GM06990 (cell line): ENCODE results near the gene CYTH4.

ENCODE experiments used
- DNase-seq: peaks from one replicate; pipeline ENCODE4 v3.0.0-alpha.2; 2011; ENCODE audit not compliant: insufficient read length; ENCODE audit errors: extremely low read depth
- H3K27me3 ChIP-seq: replicated peaks from 2 replicates; pipeline ENCODE4 v1.6.0; 2011; ENCODE audit warnings: low read length; ENCODE audit not compliant: control insufficient read depth, insufficient read depth
- H3K36me3 ChIP-seq: 2 replicates; pipeline ENCODE4 v1.5.1; 2011; ENCODE audit warnings: low read length; ENCODE audit not compliant: control insufficient read depth, insufficient read depth
- H3K4me3 ChIP-seq: replicated peaks from 2 replicates; pipeline ENCODE4 v1.5.1; 2011; ENCODE audit warnings: low read depth, mild to moderate bottlenecking, control low read depth, low read length
- TF ChIP-seq, protein P1 (sequence below): IDR thresholded peaks from 2 replicates; pipeline ENCODE4 v1.5.1; 2011; ENCODE audit warnings: low read length, control low read depth, mild to moderate bottlenecking, inconsistent platforms; ENCODE audit not compliant: insufficient read depth, poor library complexity, severe bottlenecking

Gene CYTH4

DNA sequence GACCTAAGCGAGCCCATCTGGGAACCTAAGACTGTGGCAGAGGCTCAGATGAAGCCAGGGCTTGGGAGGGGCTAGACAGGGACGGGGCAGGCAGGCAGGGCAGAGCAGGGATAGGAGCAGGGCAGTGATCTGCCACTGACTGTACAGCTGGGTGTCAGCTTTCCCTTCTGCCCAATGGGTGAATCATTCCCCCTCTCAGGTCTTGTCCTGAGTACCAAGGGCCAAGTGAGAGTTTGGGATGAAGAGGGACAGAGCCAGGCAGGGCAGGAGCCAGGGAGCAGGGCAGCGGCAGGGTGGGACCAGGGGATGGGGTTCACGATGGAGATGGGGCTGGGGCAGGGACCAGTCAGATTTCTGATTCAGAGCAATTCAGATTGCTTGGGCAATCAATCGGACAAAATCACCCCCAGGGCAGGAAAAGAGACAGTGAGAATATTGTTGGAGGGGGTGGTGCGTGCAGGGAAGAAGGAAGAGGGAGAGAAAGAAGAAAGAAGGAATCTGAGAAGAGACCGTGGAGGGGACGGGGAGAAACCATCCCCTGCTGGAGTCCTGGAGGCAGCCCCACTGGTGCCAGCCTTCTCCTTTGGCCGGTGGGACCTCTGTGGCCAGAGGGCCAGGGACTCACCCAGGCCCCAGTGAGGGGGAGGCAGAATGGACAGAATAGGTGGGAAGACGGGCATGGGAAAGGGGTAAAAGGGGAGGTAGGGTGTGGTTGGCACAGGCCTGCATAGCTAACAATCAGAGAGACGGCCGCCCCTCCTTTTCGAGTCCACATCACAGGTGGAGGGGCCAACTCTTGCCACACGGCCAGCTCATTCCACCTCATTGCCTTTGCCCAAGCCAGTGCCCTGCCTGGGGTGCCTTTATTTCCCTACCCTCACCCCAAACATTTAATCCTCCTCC lies 47.2 kb downstream of the CYTH4 start:
- H3K27me3 ChIP-seq = peaks cover 4% of the 10 kb centered on the region
- H3K4me3 ChIP-seq = no peak overlapping the region
- H3K36me3 ChIP-seq = no peaks in the 10 kb centered on the region
- no peak for DNase-seq
- TF ChIP-seq, protein P1, sequence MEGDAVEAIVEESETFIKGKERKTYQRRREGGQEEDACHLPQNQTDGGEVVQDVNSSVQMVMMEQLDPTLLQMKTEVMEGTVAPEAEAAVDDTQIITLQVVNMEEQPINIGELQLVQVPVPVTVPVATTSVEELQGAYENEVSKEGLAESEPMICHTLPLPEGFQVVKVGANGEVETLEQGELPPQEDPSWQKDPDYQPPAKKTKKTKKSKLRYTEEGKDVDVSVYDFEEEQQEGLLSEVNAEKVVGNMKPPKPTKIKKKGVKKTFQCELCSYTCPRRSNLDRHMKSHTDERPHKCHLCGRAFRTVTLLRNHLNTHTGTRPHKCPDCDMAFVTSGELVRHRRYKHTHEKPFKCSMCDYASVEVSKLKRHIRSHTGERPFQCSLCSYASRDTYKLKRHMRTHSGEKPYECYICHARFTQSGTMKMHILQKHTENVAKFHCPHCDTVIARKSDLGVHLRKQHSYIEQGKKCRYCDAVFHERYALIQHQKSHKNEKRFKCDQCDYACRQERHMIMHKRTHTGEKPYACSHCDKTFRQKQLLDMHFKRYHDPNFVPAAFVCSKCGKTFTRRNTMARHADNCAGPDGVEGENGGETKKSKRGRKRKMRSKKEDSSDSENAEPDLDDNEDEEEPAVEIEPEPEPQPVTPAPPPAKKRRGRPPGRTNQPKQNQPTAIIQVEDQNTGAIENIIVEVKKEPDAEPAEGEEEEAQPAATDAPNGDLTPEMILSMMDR = no peak

DNA sequence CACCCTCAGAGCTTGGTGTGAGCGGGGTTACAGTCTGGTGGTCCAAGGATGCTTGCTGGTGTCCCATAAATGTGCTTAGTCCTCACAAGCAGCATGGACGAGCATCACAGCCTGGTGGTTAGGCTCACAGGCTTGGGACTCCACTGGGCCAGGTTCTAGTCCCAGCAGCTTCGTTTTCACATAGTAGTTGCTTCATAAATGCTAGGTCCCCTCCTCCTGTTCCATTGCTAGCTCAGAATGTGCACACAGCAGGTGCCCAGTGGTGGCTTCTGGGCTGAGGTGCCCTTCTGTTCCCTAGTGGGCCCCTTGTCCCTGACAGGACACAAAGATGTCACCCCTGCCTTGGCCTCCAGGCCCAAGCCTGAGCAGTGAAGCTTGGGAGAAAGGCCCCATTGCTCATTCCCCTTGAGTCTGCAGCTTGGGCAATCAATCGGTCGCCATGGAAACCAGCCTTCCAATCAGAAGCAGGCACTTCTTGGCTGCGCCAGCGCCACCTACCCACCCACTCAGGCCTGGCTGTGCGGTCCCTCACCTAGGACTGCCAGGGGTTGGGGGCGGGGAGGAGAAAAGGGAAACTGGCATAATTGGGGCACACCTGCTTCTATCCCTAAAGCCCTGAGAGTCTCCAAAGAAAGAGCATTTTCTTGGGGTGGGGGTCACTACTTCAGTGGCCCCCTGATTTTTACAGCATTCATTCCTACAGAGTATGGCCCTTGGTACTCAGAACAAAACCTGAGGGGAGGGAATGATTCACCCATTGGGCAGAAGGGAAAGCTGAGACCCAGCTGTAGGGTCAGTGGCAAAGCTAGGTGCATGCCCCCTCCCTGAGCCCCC lies 48.1 kb downstream of the CYTH4 start:
- Histone ChIP-seq H3K36me3 (no peaks in the 10 kb centered on the region), H3K4me3 (no peak overlapping the region), H3K27me3 (peaks cover 7% of the 10 kb centered on the region)
- DNase-seq = peak; percentile 49
- TF ChIP-seq, protein P1 = peak; percentile 43

DNA sequence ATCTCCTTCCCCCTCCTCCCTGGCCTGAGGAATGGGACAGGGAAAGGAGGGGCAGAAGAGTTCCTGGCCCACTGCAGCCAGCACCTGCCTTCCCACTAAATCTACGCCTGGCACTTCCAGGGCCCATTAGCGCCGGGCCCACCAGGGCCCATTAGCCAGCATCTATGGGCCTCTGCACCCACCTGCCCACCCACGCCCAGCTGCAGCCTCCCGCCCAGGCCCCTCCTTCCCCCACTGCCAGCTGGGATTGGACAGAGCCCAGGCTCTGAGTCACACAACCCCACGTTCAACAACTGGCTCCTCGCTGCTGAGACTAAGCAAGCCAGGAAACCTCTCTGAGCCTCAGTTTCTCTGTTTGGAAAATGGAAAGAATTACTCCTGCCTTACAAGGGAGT lies 48.7 kb downstream of the CYTH4 start:
- TF ChIP-seq, protein P1 = no peak
- DNase-seq = no peak

DNA sequence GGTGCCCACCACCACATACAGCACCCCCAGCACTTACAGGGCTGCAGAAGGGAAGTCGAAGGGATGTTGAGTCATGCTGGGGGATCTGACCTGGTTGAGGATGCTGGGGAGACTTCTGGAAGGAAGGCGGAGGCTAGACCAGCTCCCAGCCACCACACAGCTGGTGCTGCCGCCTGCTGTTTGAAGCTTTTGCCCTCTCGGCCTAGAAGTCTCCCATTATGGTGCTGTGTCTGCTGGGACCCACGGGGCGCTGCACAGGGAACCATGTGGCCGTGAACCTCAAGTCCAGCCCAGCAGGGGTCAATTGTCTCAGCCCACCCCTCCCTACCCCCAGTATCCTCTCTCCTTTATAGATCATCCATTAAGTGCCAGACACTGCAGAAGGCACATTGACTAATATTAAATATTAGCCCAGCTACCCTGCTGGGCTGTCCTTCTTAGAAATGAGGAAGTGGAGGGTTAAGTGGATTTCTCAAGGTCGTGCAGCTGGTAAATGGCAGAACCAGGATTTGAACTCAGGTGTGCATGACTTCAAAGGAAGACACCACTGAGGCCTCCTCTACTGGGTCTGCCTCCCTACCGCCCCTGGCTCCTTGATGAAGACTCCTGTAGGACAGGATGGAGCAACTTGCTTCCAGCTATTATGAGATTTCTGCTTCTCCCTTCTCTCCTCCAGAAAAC lies 49.7 kb downstream of the CYTH4 start:
- H3K4me3 ChIP-seq = no peak overlapping the region
- H3K36me3 ChIP-seq = no peaks in the 10 kb centered on the region
- TF ChIP-seq, protein P1 = peak; percentile 15
- H3K27me3 ChIP-seq = peaks cover 7% of the 10 kb centered on the region
- DNase-seq = no peak

More for the DNA sequence above, 48.7 kb downstream of the CYTH4 start:
- no peak overlapping the region for H3K4me3 ChIP-seq
- no peaks in the 10 kb centered on the region for H3K36me3 ChIP-seq
- peaks cover 7% of the 10 kb centered on the region for H3K27me3 ChIP-seq

- no peak for DNase-seq
- Histone ChIP-seq H3K4me3 (no peak overlapping the region), H3K36me3 (no peaks in the 10 kb centered on the region), H3K27me3 (peaks cover 4% of the 10 kb centered on the region; the same call in 1 of the 2 replicates)
- TF ChIP-seq, protein P1 = no peak
Observed at GRCh38 chr22:37333724-37334460, 51.6 kb downstream of the CYTH4 start.
